Adipose tissue (tissue), 3 donors: ENCODE data around the gene PDZD8. TPM values are rescaled to one million over a fixed set of nuclear protein-coding genes. Genes with fewer than 3 reads are reported as not detected.

Experiments
- H3K27ac ChIP-seq: one replicate; pipeline ENCODE4 v1.5.1; 2013; ENCODE audit warnings: low read depth, low read length
- WGBS, 3 donors: extraction: QIAGEN DNeasy Blood & Tissue Kit; methylation state at CpG; one replicate each; pipeline ENCODE4 v1.1.7; 2013; 5-methylcytosine and 5-hydroxymethylcytosine counted together
- polyA plus RNA-seq, 3 donors: library from polyadenylated mRNA; stranded (reverse); fragments of 200-250 nt; gene quantifications; one replicate each; pipeline ENCODE4 v1.2.3, GENCODE V29; 2013
- donor health status: healthy with polysubstance abuse.
- donor health status: Bipolar disorder and iron deficiency.
- donor health status: healthy.

The PDZD8 gene
- polyA plus RNA-seq, 3 donors = 3.8 to 11.8 (median 9.5) TPM

- 60 to 74% (median 68%) methylated on average over 3 of the region's 3 CpGs for WGBS, 3 donors
These were observed 20.2 kb downstream of the PDZD8 start for GRCh38 chr10:117355072-117355471.

GRCh38 chr10:117353684-117354083, 21.6 kb downstream of the PDZD8 start:
- no peak overlapping the region for H3K27ac ChIP-seq
- WGBS, 3 donors = 59 to 94% (median 71%) methylated on average over 2 of the region's 2 CpGs

More at GRCh38 chr10:117355072-117355471, 20.2 kb downstream of the PDZD8 start:
- no peak overlapping the region for H3K27ac ChIP-seq

GRCh38 chr10:117352724-117353123, 22.5 kb downstream of the PDZD8 start:
- H3K27ac ChIP-seq = no peak overlapping the region
- 86 to 96% (median 88%) methylated on average over 2 of the region's 2 CpGs for WGBS, 3 donors

- no peak overlapping the region for H3K27ac ChIP-seq
- WGBS, 3 donors = 61 to 93% (median 85%) methylated on average over 2 of the region's 2 CpGs
These were observed 23.2 kb downstream of the PDZD8 start for GRCh38 chr10:117351996-117352395.

- WGBS, 3 donors = 96 to 100% (median 96%) methylated on average over 1 of the region's 1 CpG
- no peak overlapping the region for H3K27ac ChIP-seq
These were observed 23.7 kb downstream of the PDZD8 start for GRCh38 chr10:117351558-117351957.

GRCh38 chr10:117350909-117351308, 24.3 kb downstream of the PDZD8 start:
- WGBS, 3 donors = 66 to 92% (median 66%) methylated on average over 3 of the region's 3 CpGs
- H3K27ac ChIP-seq = no peak overlapping the region

- H3K27ac ChIP-seq = no peak overlapping the region
- 79 to 95% (median 89%) methylated on average over 5 of the region's 5 CpGs for WGBS, 3 donors
These were observed 27.0 kb downstream of the PDZD8 start for GRCh38 chr10:117348236-117348635.

GRCh38 chr10:117346574-117346973, 28.7 kb downstream of the PDZD8 start:
- H3K27ac ChIP-seq = no peak overlapping the region
- WGBS, 3 donors = 94 to 100% (median 95%) methylated on average over 3 of the region's 3 CpGs

- H3K27ac ChIP-seq = no peak overlapping the region
These were observed 30.1 kb downstream of the PDZD8 start for GRCh38 chr10:117345143-117345542.

GRCh38 chr10:117342641-117343040, 32.6 kb downstream of the PDZD8 start:
- no peak overlapping the region for H3K27ac ChIP-seq
- 69 to 77% (median 73%) methylated on average over 5 of the region's 5 CpGs for WGBS, 3 donors

- WGBS, 3 donors = 92 to 94% (median 94%) methylated on average over 4 of the region's 4 CpGs
- H3K27ac ChIP-seq = no peak overlapping the region
These were observed 34.2 kb downstream of the PDZD8 start for GRCh38 chr10:117341061-117341460.

- WGBS, 3 donors = 86 to 91% (median 90%) methylated on average over 5 of the region's 5 CpGs
- H3K27ac ChIP-seq = no peak overlapping the region
These were observed 35.3 kb downstream of the PDZD8 start for GRCh38 chr10:117339979-117340378.

GRCh38 chr10:117339578-117339977, 35.7 kb downstream of the PDZD8 start:
- H3K27ac ChIP-seq = no peak overlapping the region
- WGBS, 3 donors = 86 to 100% (median 89%) methylated on average over 1 of the region's 1 CpG

GRCh38 chr10:117334926-117335325, 40.3 kb downstream of the PDZD8 start:
- no peak overlapping the region for H3K27ac ChIP-seq

GRCh38 chr10:117334066-117334465, 41.2 kb downstream of the PDZD8 start:
- 95 to 100% (median 98%) methylated on average over 2 of the region's 2 CpGs for whole genome bisulfite sequencing, 3 donors
- no peak overlapping the region for H3K27ac ChIP-seq

- H3K27ac ChIP-seq = no peak overlapping the region
These were observed 48.0 kb downstream of the PDZD8 start for GRCh38 chr10:117327262-117327661.

GRCh38 chr10:117324367-117324766, 50.9 kb downstream of the PDZD8 start:
- H3K27ac ChIP-seq = no peak overlapping the region
- 94 to 97% (median 95%) methylated on average over 2 of the region's 2 CpGs for WGBS, 3 donors

- no peak overlapping the region for H3K27ac ChIP-seq
- 49 to 68% (median 52%) methylated on average over 4 of the region's 4 CpGs for WGBS, 3 donors
These were observed 53.0 kb downstream of the PDZD8 start for GRCh38 chr10:117322260-117322659.

GRCh38 chr10:117320050-117320665, 55.1 kb downstream of the PDZD8 start:
- WGBS, 3 donors = 53 to 81% (median 81%) methylated on average over 1 of the region's 1 CpG
- H3K27ac ChIP-seq = no peak overlapping the region

GRCh38 chr10:117318909-117319308, 56.3 kb downstream of the PDZD8 start:
- no peak overlapping the region for H3K27ac ChIP-seq

- no peak overlapping the region for H3K27ac ChIP-seq
These were observed 58.5 kb downstream of the PDZD8 start for GRCh38 chr10:117316701-117317100.

More at GRCh38 chr10:117316701-117317100, 58.5 kb downstream of the PDZD8 start:
- 87 to 92% (median 90%) methylated on average over 2 of the region's 2 CpGs for WGBS, 3 donors
